ENCODE data around the gene SKA3.
A peak's percentile ranks its signal among the peaks of the same experiment; 100 is the strongest.
"Not testable (repeated sequence)": the region's sequence is repeated elsewhere in the genome, so short reads cannot be mapped to it uniquely, and the experiment has no call there.

The SKA3 gene

GRCh38 chr13:21176215-21176981 is at the start of gene SKA3, which contains the start of gene MRPL57:
Gene SKA3, minus strand, starts transcription at chr13:21176552. Its CDS starts 75 bp downstream, at chr13:21176477.
Gene MRPL57, plus strand, starts transcription at chr13:21176658. Its CDS starts 259 bp downstream, at chr13:21176917.
- peak in 2 of 3 experiments; percentile 22 to 29 for TF ChIP-seq CTCF (IDR thresholded peaks at IDR 0.05; ENCODE audit: unreplicated experiment in 3 of 3)
- Mint-ChIP-seq H3K9me3 (no peaks in the 10 kb centered on the region), H3K27ac (peak within 1 kb of the TSS; percentile 90 to 98 (median 96)), H3K4me3 (peak within 1 kb of the TSS; percentile 99), H3K36me3 (ENCODE audit: low read depth) (peaks cover 4% of the 10 kb centered on the region), H3K27me3 (ENCODE audit: low read depth) (no peaks in the 10 kb centered on the region), H3K4me1 (peaks cover 6% of the 10 kb centered on the region)

- Mint-ChIP-seq H3K4me3 (no peak overlapping the region), H3K36me3 (ENCODE audit: low read depth) (no peaks in the 10 kb centered on the region), H3K4me1 (no peaks in the 10 kb centered on the region), H3K27ac (no peak overlapping the region), H3K9me3 (peaks cover 16% of the 10 kb centered on the region), H3K27me3 (ENCODE audit: low read depth) (peaks cover 9% of the 10 kb centered on the region)
- TF ChIP-seq CTCF (IDR thresholded peaks at IDR 0.05; ENCODE audit: unreplicated experiment in 3 of 3): no peak
Measured at GRCh38 chr13:21225082-21225481, 48.7 kb upstream of the SKA3 start.

GRCh38 chr13:21221268-21221667 is 44.9 kb upstream of the SKA3 start:
- no peak overlapping the region for H3K27ac Mint-ChIP-seq
- no peak overlapping the region for H3K4me3 Mint-ChIP-seq
- no peak for TF ChIP-seq CTCF (IDR thresholded peaks at IDR 0.05; ENCODE audit: unreplicated experiment in 3 of 3)
- H3K36me3 Mint-ChIP-seq (ENCODE audit: low read depth): no peaks in the 10 kb centered on the region
- H3K9me3 Mint-ChIP-seq: peaks cover 16% of the 10 kb centered on the region
- H3K4me1 Mint-ChIP-seq: no peaks in the 10 kb centered on the region
- peaks cover 3% of the 10 kb centered on the region for H3K27me3 Mint-ChIP-seq (ENCODE audit: low read depth)

- H3K4me1 Mint-ChIP-seq, H3K4me3 Mint-ChIP-seq: not testable (repeated sequence)
- H3K9me3 Mint-ChIP-seq: peaks cover 16% of the 10 kb centered on the region
Measured at GRCh38 chr13:21219716-21220115, 43.4 kb upstream of the SKA3 start.

GRCh38 chr13:21219036-21219381 is 42.7 kb upstream of the SKA3 start:
- no peaks in the 10 kb centered on the region for H3K36me3 Mint-ChIP-seq (ENCODE audit: low read depth)
- peaks cover 16% of the 10 kb centered on the region for H3K9me3 Mint-ChIP-seq
- no peaks in the 10 kb centered on the region for H3K27me3 Mint-ChIP-seq (ENCODE audit: low read depth)
- H3K27ac Mint-ChIP-seq: no peak overlapping the region
- no peak for TF ChIP-seq CTCF (IDR thresholded peaks at IDR 0.05; ENCODE audit: unreplicated experiment in 3 of 3)
- H3K4me3 Mint-ChIP-seq: no peak overlapping the region
- H3K4me1 Mint-ChIP-seq: no peaks in the 10 kb centered on the region

More at GRCh38 chr13:21219716-21220115, 43.4 kb upstream of the SKA3 start:
- H3K36me3 Mint-ChIP-seq (ENCODE audit: low read depth); H3K27ac Mint-ChIP-seq; H3K27me3 Mint-ChIP-seq (ENCODE audit: low read depth): not testable (repeated sequence)

GRCh38 chr13:21218351-21219035 is 42.1 kb upstream of the SKA3 start:
- H3K4me3 Mint-ChIP-seq: no peak overlapping the region
- no peak overlapping the region for H3K27ac Mint-ChIP-seq
- TF ChIP-seq CTCF (IDR thresholded peaks at IDR 0.05; ENCODE audit: unreplicated experiment in 3 of 3): no peak

More at GRCh38 chr13:21218351-21219035, 42.1 kb upstream of the SKA3 start:
- Mint-ChIP-seq H3K4me1 (no peaks in the 10 kb centered on the region), H3K9me3 (peaks cover 16% of the 10 kb centered on the region), H3K27me3 (ENCODE audit: low read depth) (no peaks in the 10 kb centered on the region), H3K36me3 (ENCODE audit: low read depth) (no peaks in the 10 kb centered on the region)

Measured in nephron (organoid).